PC-3 (cell line): ENCODE results near the gene MS4A15. TPM values are rescaled to one million over a fixed set of nuclear protein-coding genes. Genes with fewer than 3 reads are reported as not detected.

Source experiments
- ATAC-seq: fragments of 200-7000 bp; cut with Tn5 transposase; 2 replicates; pipeline ENCODE4 v1.9.1; 2020; ENCODE audit warnings: mild to moderate bottlenecking, moderate library complexity
- BruUV-seq: library from RNA; stranded (reverse); fragments of 400-500 nt; replicated peaks from 2 replicates; lab custom pipeline; 2021; lab: Mats Ljungman, UMichigan
- CTCF ChIA-PET: fragments of 300-600 bp; sonication (Branson Sonifier 250); formaldehyde crosslinking; loops from one replicate; lab custom pipeline; 2022; ENCODE audit warnings: antibody characterized with exemption; lab: Charles Lee
- POLR2A ChIA-PET: fragments of 300-600 bp; sonication (Branson Sonifier 250); formaldehyde crosslinking; loops from one replicate; lab custom pipeline; 2022; ENCODE audit warnings: antibody characterized with exemption; ENCODE audit not compliant: unreplicated experiment; lab: Charles Lee
- DNase-seq: peaks from one replicate; pipeline ENCODE4 v3.0.0-alpha.2; 2015
- H2AFZ ChIP-seq: fragments of 300-600 bp; sonication (generic); 2 replicates; pipeline ENCODE4 v1.6.0; 2016; ENCODE audit warnings: antibody characterized with exemption, low read length
- H3F3A ChIP-seq: fragments of 300-600 bp; sonication (generic); one replicate; pipeline ENCODE4 v1.6.0; 2017; ENCODE audit warnings: antibody characterized with exemption, low read length, control low read depth, mild to moderate bottlenecking; ENCODE audit not compliant: unreplicated experiment
- H3K27ac ChIP-seq: fragments of 300-600 bp; sonication (generic); 2 replicates; pipeline ENCODE4 v1.5.1; 2016; ENCODE audit warnings: mild to moderate bottlenecking, low read length
- H3K27me3 ChIP-seq: fragments of 300-600 bp; sonication (generic); 2 replicates; pipeline ENCODE4 v1.6.1; 2016; ENCODE audit warnings: low read length, mixed read lengths
- H3K36me3 ChIP-seq: fragments of 300-600 bp; sonication (generic); 2 replicates; pipeline ENCODE4 v1.6.1; 2016; ENCODE audit warnings: low read depth, mixed run types, low read length, mixed read lengths
- H3K4me1 ChIP-seq: fragments of 300-600 bp; sonication (generic); 2 replicates; pipeline ENCODE4 v1.5.1; 2016; ENCODE audit warnings: low read length; ENCODE audit not compliant: insufficient read depth
- H3K4me2 ChIP-seq: fragments of 300-600 bp; sonication (generic); 2 replicates; pipeline ENCODE4 v1.6.0; 2016; ENCODE audit warnings: low read length
- H3K4me3 ChIP-seq: fragments of 300-600 bp; sonication (generic); 2 replicates; pipeline ENCODE4 v1.5.1; 2016; ENCODE audit warnings: mild to moderate bottlenecking, low read length, mixed read lengths
- H3K79me2 ChIP-seq: fragments of 300-600 bp; sonication (generic); 2 replicates; pipeline ENCODE4 v1.6.1; 2017; ENCODE audit warnings: low read length, mixed read lengths
- H3K9ac ChIP-seq: fragments of 300-600 bp; sonication (generic); 2 replicates; pipeline ENCODE4 v1.6.0; 2016; ENCODE audit warnings: mild to moderate bottlenecking, low read length
- H3K9me2 ChIP-seq: fragments of 300-600 bp; sonication (generic); replicated peaks from 2 replicates; pipeline ENCODE4 v1.6.1; 2016; ENCODE audit warnings: mixed run types, low read length, mixed read lengths
- H3K9me3 ChIP-seq: fragments of 300-600 bp; sonication (generic); 2 replicates; pipeline ENCODE4 v1.6.1; 2016; ENCODE audit warnings: low read length, mixed read lengths
- H4K20me1 ChIP-seq: fragments of 300-600 bp; sonication (generic); 2 replicates; pipeline ENCODE4 v1.6.1; 2016; ENCODE audit warnings: low read length, mixed read lengths
- EZH2 ChIP-seq: fragments of 300-600 bp; sonication (generic); IDR thresholded peaks from one replicate; pipeline ENCODE4 v1.6.1; 2017; ENCODE audit warnings: antibody characterized with exemption, mild to moderate bottlenecking, low read length; ENCODE audit not compliant: unreplicated experiment
- EZH2phosphoT487 ChIP-seq: fragments of 300-600 bp; sonication (generic); IDR thresholded peaks from 2 replicates; pipeline ENCODE4 v1.6.1; 2018; ENCODE audit warnings: mild to moderate bottlenecking, antibody characterized with exemption, low read length, borderline replicate concordance
- intact Hi-C: fragments of 100-400 bp; cut with micrococcal nuclease; formaldehyde crosslinking; loops from 2 replicates; pipeline ENCODE4 v1.9.0; 2023
- total RNA-seq: library from RNA; depleted of rRNA; stranded (reverse); fragments of >200 nt; gene quantifications from 2 replicates; pipeline ENCODE4 v1.2.3, GENCODE V29; 2014
- TF ChIP-seq, protein P1 (sequence below): fragments of 300-600 bp; sonication (generic); conservative IDR thresholded peaks from 2 replicates; pipeline ENCODE4 v1.5.1; 2017; ENCODE audit warnings: antibody characterized with exemption, low read depth, mild to moderate bottlenecking, low read length

MS4A15 gene
- total RNA-seq, 1 experiment from 2014 or later, result not detected

DNA sequence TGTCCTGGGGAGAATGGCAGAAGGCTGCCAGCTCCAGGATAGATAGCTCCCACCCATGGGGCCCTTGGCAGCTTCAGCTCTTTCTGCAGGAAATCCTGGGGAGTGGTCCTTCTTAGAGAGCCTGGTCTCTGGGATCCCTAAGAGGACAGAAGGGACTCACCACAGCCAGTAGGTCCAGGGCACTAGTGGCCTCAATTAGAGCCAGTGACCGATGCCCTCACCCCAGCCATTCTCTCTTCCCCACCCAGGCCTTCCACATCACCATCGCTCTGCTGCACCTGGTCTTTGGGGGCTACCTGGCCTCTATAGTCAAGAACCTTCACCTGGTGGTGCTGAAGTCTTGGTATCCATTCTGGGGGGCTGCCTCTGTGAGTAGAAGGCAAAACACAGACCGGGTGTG is 34.1 kb downstream of the MS4A15 start:
- DNase-seq, result no peak
- H3K4me3 ChIP-seq, result no peak overlapping the region
- peaks cover 10% of the 10 kb centered on the region; the same call in 1 of the 2 replicates for H3K4me1 ChIP-seq
- peaks cover 11% of the 10 kb centered on the region; the same call in 1 of the 2 replicates for H3K27me3 ChIP-seq
- no peaks in the 10 kb centered on the region for H3K36me3 ChIP-seq
- no peaks in the 10 kb centered on the region for H4K20me1 ChIP-seq
- ChIA-PET CTCF (no interaction called here), POLR2A (no interaction called here)
- ATAC-seq, result no peak
- no peaks in the 10 kb centered on the region for H3K9me2 ChIP-seq
- no peak for TF ChIP-seq EZH2phosphoT487
- TF ChIP-seq, protein P1, sequence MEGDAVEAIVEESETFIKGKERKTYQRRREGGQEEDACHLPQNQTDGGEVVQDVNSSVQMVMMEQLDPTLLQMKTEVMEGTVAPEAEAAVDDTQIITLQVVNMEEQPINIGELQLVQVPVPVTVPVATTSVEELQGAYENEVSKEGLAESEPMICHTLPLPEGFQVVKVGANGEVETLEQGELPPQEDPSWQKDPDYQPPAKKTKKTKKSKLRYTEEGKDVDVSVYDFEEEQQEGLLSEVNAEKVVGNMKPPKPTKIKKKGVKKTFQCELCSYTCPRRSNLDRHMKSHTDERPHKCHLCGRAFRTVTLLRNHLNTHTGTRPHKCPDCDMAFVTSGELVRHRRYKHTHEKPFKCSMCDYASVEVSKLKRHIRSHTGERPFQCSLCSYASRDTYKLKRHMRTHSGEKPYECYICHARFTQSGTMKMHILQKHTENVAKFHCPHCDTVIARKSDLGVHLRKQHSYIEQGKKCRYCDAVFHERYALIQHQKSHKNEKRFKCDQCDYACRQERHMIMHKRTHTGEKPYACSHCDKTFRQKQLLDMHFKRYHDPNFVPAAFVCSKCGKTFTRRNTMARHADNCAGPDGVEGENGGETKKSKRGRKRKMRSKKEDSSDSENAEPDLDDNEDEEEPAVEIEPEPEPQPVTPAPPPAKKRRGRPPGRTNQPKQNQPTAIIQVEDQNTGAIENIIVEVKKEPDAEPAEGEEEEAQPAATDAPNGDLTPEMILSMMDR, result no peak
- TF ChIP-seq EZH2, result no peak
- no TSS peak for BruUV-seq
- H2AFZ ChIP-seq, result no peak overlapping the region
- H3K9ac ChIP-seq, result no peak overlapping the region
- no peak overlapping the region for H3K27ac ChIP-seq
- H3F3A ChIP-seq, result no peaks in the 10 kb centered on the region
- H3K9me3 ChIP-seq, result 0 out of 2 replicates have a peak, but pooled peaks cover 6% of the 10 kb centered on the region
- H3K4me2 ChIP-seq, result no peak overlapping the region
- H3K79me2 ChIP-seq, result no peaks in the 10 kb centered on the region
- intact Hi-C loops, result no loop called here

DNA sequence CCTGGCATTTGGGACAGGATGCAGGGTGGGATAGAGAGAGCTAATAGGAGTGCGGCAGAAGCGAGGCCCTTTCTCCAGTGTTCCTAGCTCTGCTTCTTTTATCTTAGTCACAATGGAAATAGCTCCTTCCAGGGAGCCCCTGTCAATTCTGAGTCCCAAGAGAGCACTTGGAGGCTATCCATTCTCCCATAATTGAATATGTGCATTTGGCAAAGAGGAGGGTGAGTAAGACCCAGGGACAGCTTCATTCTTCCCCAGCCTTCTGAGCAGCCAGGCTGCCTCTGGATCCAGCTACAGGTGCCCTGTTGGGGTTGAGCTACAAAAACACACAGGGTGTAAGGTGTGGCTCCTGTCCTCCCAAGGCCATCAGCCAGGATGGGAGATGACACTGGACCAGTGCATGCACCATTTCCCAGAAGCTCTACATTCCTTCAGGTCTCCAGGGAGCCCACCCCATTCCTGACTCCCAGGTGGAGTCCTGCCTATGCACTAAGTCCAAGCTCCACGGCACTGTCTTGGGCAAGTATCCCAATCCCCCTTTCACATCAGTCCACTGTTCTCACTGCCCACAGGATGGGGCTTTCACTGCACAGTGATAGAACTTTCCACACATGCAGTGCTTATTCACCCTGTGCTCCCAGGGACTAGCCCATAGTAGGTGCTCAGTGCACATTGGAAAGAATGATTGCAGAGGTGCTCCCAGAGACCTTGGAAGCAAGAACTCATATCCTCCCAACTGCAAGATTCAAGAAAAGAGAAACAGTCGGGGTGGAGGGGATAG is 34.7 kb downstream of the MS4A15 start:
- H2AFZ ChIP-seq, result no peak overlapping the region
- H3K4me2 ChIP-seq, result no peak overlapping the region
- no TSS peak for BruUV-seq
- H3F3A ChIP-seq, result no peaks in the 10 kb centered on the region
- H3K79me2 ChIP-seq, result no peaks in the 10 kb centered on the region
- intact Hi-C loops, result no loop called here
- H4K20me1 ChIP-seq, result no peaks in the 10 kb centered on the region
- no peak for DNase-seq
- 0 out of 2 replicates have a peak, but pooled peaks cover 6% of the 10 kb centered on the region for H3K9me3 ChIP-seq
- ChIA-PET CTCF (no interaction called here), POLR2A (no interaction called here)
- peaks cover 11% of the 10 kb centered on the region; the same call in 1 of the 2 replicates for H3K27me3 ChIP-seq
- TF ChIP-seq EZH2phosphoT487 (no peak), EZH2 (no peak)
- TF ChIP-seq, protein P1, result no peak
- H3K36me3 ChIP-seq, result no peaks in the 10 kb centered on the region
- ATAC-seq, result no peak
- peaks cover 10% of the 10 kb centered on the region; the same call in 1 of the 2 replicates for H3K4me1 ChIP-seq
- H3K9me2 ChIP-seq, result no peaks in the 10 kb centered on the region
- no peak overlapping the region for H3K27ac ChIP-seq
- no peak overlapping the region for H3K4me3 ChIP-seq
- no peak overlapping the region for H3K9ac ChIP-seq

DNA sequence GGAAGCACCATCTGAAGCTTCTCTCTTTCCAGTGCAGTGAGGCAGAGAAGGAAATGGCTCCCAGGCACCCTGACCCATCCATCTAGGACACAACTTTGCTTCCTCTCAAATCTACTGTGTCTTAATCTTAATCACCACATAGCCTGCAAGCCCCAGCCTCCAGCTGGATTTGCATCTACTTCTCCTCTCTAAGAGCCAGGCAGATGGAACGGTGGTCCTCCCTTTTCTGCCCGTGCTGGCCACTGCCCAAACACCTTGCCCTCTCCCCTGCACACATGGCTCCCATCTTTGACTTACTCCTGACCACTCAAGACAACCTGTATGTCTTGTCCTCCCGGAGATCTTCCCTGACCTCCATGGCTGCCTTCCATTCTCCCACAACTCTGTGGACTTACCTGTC is 35.9 kb downstream of the MS4A15 start:
- DNase-seq (no peak), ATAC-seq (no peak)
- Histone ChIP-seq H3K4me3 (no peak overlapping the region), H3F3A (no peaks in the 10 kb centered on the region), H3K27me3 (peaks cover 11% of the 10 kb centered on the region; the same call in 1 of the 2 replicates), H3K27ac (no peak overlapping the region), H2AFZ (no peak overlapping the region), H3K79me2 (no peaks in the 10 kb centered on the region), H3K4me2 (no peak overlapping the region), H3K9me2 (no peaks in the 10 kb centered on the region), H3K9me3 (0 out of 2 replicates have a peak, but pooled peaks cover 6% of the 10 kb centered on the region), H3K36me3 (no peaks in the 10 kb centered on the region), H3K4me1 (peaks cover 1% of the 10 kb centered on the region; the same call in 1 of the 2 replicates), H3K9ac (no peak overlapping the region), H4K20me1 (no peaks in the 10 kb centered on the region)
- intact Hi-C loops, result no loop called here
- no TSS peak for BruUV-seq
- ChIA-PET POLR2A (no interaction called here), CTCF (no interaction called here)
- TF ChIP-seq, protein P1, result no peak
- no peak for TF ChIP-seq EZH2phosphoT487
- TF ChIP-seq EZH2, result no peak
